PC-3 (cell line): Measurements from ENCODE around the gene PPM1F.

ENCODE experiments used
- EZH2 ChIP-seq: fragments of 300-600 bp; sonication (generic); IDR thresholded peaks from one replicate; pipeline ENCODE4 v1.6.1; 2017; ENCODE audit warnings: antibody characterized with exemption, mild to moderate bottlenecking, low read length; ENCODE audit not compliant: unreplicated experiment
- EZH2phosphoT487 ChIP-seq: fragments of 300-600 bp; sonication (generic); IDR thresholded peaks from 2 replicates; pipeline ENCODE4 v1.6.1; 2018; ENCODE audit warnings: mild to moderate bottlenecking, antibody characterized with exemption, low read length, borderline replicate concordance
- TF ChIP-seq, protein P1 (sequence below): fragments of 300-600 bp; sonication (generic); conservative IDR thresholded peaks from 2 replicates; pipeline ENCODE4 v1.5.1; 2017; ENCODE audit warnings: antibody characterized with exemption, low read depth, mild to moderate bottlenecking, low read length

DNA sequence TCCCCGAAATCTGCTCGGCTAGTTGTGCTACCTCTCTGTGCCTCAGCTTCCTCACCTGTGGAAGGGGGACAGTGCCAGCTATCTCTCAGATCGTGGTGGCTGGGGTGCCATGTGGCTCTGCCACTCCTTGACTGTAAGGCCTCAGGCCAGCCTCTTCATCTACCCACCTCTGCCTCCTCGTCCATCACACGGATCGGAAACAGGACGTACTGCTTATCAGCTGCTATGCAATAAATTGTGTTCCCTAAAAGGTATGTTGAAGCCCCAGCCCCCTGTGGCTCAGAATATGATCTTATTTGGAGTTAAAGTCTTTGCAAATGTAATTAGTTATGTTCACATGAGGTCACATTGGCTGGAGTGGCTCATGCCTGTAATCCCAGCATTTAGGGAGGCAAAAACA lies 7.8 kb downstream of the PPM1F start:
- TF ChIP-seq, protein P1, sequence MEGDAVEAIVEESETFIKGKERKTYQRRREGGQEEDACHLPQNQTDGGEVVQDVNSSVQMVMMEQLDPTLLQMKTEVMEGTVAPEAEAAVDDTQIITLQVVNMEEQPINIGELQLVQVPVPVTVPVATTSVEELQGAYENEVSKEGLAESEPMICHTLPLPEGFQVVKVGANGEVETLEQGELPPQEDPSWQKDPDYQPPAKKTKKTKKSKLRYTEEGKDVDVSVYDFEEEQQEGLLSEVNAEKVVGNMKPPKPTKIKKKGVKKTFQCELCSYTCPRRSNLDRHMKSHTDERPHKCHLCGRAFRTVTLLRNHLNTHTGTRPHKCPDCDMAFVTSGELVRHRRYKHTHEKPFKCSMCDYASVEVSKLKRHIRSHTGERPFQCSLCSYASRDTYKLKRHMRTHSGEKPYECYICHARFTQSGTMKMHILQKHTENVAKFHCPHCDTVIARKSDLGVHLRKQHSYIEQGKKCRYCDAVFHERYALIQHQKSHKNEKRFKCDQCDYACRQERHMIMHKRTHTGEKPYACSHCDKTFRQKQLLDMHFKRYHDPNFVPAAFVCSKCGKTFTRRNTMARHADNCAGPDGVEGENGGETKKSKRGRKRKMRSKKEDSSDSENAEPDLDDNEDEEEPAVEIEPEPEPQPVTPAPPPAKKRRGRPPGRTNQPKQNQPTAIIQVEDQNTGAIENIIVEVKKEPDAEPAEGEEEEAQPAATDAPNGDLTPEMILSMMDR, result no peak
- no peak for TF ChIP-seq EZH2
- TF ChIP-seq EZH2phosphoT487, result no peak
